Caco-2 (cell line): Measurements from ENCODE around the gene CCL2. TPM values are rescaled to one million over a fixed set of nuclear protein-coding genes. Genes with fewer than 3 reads are reported as not detected.
"Not testable (repeated sequence)": the region's sequence is repeated elsewhere in the genome, so short reads cannot be mapped to it uniquely, and the experiment has no call there.

Source experiments
- BruUV-seq: library from RNA; stranded (reverse); fragments of 400-500 nt; replicated peaks from 2 replicates; lab custom pipeline; 2021; lab: Mats Ljungman, UMichigan
- CTCF ChIA-PET: fragments of 300-600 bp; sonication (Branson Sonifier 250); formaldehyde crosslinking; loops from one replicate; lab custom pipeline; 2022; ENCODE audit warnings: antibody characterized with exemption; lab: Charles Lee
- POLR2A ChIA-PET: fragments of 300-600 bp; sonication (Branson Sonifier 250); formaldehyde crosslinking; loops from one replicate; lab custom pipeline; 2022; ENCODE audit warnings: antibody characterized with exemption; lab: Charles Lee
- DNase-seq, 2 experiments: peaks; one replicate each; pipeline versions ENCODE4 v3.0.0 to v3.0.0-alpha.2; 2020 to 2022
- H3K27me3 ChIP-seq: replicated peaks from 2 replicates; pipeline ENCODE4 v1.6.0; 2011; ENCODE audit warnings: low read length; ENCODE audit not compliant: control insufficient read depth, insufficient read depth
- H3K36me3 ChIP-seq: 2 replicates; pipeline ENCODE4 v1.5.1; 2011; ENCODE audit warnings: low read length; ENCODE audit not compliant: control insufficient read depth, insufficient read depth
- H3K4me1 ChIP-seq: fragments of 250-450 bp; sonication (Bioruptor Pico); 2 replicates; pipeline ENCODE4 v1.5.1; 2020; ENCODE audit warnings: mild to moderate bottlenecking
- H3K4me3 ChIP-seq: 2 replicates; pipeline ENCODE4 v1.5.1; 2011; ENCODE audit warnings: low read depth, mild to moderate bottlenecking, control low read depth, low read length
- H3K9me3 ChIP-seq: fragments of 250-450 bp; sonication (Bioruptor Pico); 2 replicates; pipeline ENCODE4 v1.5.1; 2020; ENCODE audit warnings: mild to moderate bottlenecking, moderate library complexity
- H3K27ac Mint-ChIP-seq: one replicate; pipeline ENCODE4 v1.8.0; 2022; ENCODE audit warnings: mixed read lengths; ENCODE audit not compliant: unreplicated experiment
- H3K27me3 Mint-ChIP-seq: one replicate; pipeline ENCODE4 v1.8.0; 2022; ENCODE audit warnings: mixed read lengths; ENCODE audit not compliant: insufficient read depth, unreplicated experiment
- H3K36me3 Mint-ChIP-seq: one replicate; pipeline ENCODE4 v1.8.0; 2022; ENCODE audit warnings: mild to moderate bottlenecking, mixed read lengths; ENCODE audit not compliant: insufficient read depth, unreplicated experiment
- H3K4me1 Mint-ChIP-seq: one replicate; pipeline ENCODE4 v1.8.0; 2022; ENCODE audit warnings: low read depth, mixed read lengths; ENCODE audit not compliant: unreplicated experiment
- H3K4me3 Mint-ChIP-seq: one replicate; pipeline ENCODE4 v1.8.0; 2022; ENCODE audit warnings: mild to moderate bottlenecking, moderate library complexity, mixed read lengths; ENCODE audit not compliant: unreplicated experiment
- H3K9me3 Mint-ChIP-seq: one replicate; pipeline ENCODE4 v1.8.0; 2022; ENCODE audit warnings: mixed read lengths; ENCODE audit not compliant: unreplicated experiment
- intact Hi-C: fragments of 100-400 bp; cut with micrococcal nuclease; formaldehyde crosslinking; loops from one replicate; pipeline ENCODE4 v1.10.0; 2022; ENCODE audit not compliant: unreplicated experiment
- total RNA-seq: library from RNA; stranded (reverse); gene quantifications from 2 replicates; pipeline ENCODE4 v1.2.3, GENCODE V29; 2022
- TF ChIP-seq, protein P1 (sequence below), 2 experiments: fragments of 200-600 bp in 1 of 2; IDR thresholded peaks; 1 replicate in 1 of 2; 2 replicates in 1 of 2; pipeline versions ENCODE4 v1.5.1 to v1.8.0; 2011 to 2022; ENCODE audit warnings: antibody characterized with exemption in 1 of 2, control low read depth in 1 of 2, inconsistent platforms in 1 of 2, low read depth in 1 of 2, low read length in 1 of 2, mild to moderate bottlenecking in 1 of 2, moderate library complexity in 1 of 2; ENCODE audit not compliant: insufficient read depth in 1 of 2, severe bottlenecking in 1 of 2, unreplicated experiment in 1 of 2

Gene CCL2
- total RNA-seq, 1 experiment from 2014 or later, result not detected

DNA sequence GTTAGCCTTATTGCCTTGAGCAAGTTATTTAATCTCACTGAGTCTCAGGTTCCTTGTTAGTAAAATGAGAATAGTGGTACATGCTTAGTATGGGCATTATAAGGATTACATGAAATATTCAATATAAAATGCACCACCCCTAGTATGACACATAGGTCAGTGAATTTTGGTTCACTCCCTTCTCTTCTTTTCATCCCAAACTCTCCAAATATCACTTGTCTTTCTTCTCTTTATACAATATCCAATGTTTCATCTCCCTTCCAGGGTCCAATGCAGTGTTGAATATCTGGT lies 28.4 kb upstream of the CCL2 start:
- BruUV-seq, result no TSS peak
- CTCF ChIA-PET, result no interaction called here
- TF ChIP-seq, protein P1, sequence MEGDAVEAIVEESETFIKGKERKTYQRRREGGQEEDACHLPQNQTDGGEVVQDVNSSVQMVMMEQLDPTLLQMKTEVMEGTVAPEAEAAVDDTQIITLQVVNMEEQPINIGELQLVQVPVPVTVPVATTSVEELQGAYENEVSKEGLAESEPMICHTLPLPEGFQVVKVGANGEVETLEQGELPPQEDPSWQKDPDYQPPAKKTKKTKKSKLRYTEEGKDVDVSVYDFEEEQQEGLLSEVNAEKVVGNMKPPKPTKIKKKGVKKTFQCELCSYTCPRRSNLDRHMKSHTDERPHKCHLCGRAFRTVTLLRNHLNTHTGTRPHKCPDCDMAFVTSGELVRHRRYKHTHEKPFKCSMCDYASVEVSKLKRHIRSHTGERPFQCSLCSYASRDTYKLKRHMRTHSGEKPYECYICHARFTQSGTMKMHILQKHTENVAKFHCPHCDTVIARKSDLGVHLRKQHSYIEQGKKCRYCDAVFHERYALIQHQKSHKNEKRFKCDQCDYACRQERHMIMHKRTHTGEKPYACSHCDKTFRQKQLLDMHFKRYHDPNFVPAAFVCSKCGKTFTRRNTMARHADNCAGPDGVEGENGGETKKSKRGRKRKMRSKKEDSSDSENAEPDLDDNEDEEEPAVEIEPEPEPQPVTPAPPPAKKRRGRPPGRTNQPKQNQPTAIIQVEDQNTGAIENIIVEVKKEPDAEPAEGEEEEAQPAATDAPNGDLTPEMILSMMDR (IDR thresholded peaks at IDR 0.05; ENCODE audit: insufficient read depth in 1 of 2, low read depth in 1 of 2, low read length in 1 of 2, severe bottlenecking in 1 of 2, unreplicated experiment in 1 of 2), result no peak
- POLR2A ChIA-PET, result no interaction called here
- DNase-seq, result no peak
- no peak overlapping the region for H3K27ac Mint-ChIP-seq
- H3K4me1 ChIP-seq, result no peaks in the 10 kb centered on the region
- intact Hi-C loops, result no loop called here
- peaks cover 5% of the 10 kb centered on the region for H3K27me3 Mint-ChIP-seq
- H3K9me3 ChIP-seq, result peaks cover 11% of the 10 kb centered on the region; the same call in 1 of the 2 replicates
- H3K36me3 ChIP-seq, result no peaks in the 10 kb centered on the region
- no peaks in the 10 kb centered on the region for H3K27me3 ChIP-seq
- no peaks in the 10 kb centered on the region for H3K36me3 Mint-ChIP-seq
- H3K4me3 ChIP-seq, result no peak overlapping the region
- no peaks in the 10 kb centered on the region for H3K4me1 Mint-ChIP-seq
- H3K9me3 Mint-ChIP-seq, result peaks cover 23% of the 10 kb centered on the region
- no peak overlapping the region for H3K4me3 Mint-ChIP-seq

DNA sequence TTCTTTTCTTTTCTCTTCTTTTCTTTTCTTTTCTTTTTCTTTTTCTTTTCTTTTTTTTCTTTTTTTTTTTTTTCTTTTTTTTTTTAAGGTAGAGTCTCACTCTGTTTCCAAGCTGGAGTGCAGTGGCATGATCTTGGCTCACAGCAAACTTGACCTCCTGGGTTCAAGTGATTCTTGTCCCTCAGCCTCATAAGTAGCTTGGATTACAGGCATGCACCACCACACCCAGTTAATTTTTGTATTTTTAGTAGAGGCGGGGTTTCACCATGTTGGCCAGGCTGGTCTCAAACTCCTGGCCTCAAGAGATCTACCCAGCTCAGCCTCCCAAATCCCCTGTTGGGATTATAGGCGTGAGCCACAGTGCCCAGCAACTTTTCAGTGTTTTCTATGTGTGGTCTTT lies 27.8 kb upstream of the CCL2 start:
- CTCF ChIA-PET, H3K27ac Mint-ChIP-seq, H3K4me3 Mint-ChIP-seq, H3K27me3 Mint-ChIP-seq, H3K4me1 Mint-ChIP-seq, BruUV-seq, intact Hi-C loops, H3K36me3 Mint-ChIP-seq, DNase-seq, H3K4me1 ChIP-seq, H3K4me3 ChIP-seq, H3K36me3 ChIP-seq, POLR2A ChIA-PET, H3K27me3 ChIP-seq: not testable (repeated sequence)
- peaks cover 23% of the 10 kb centered on the region for H3K9me3 Mint-ChIP-seq
- peaks cover 11% of the 10 kb centered on the region; the same call in 1 of the 2 replicates for H3K9me3 ChIP-seq

DNA sequence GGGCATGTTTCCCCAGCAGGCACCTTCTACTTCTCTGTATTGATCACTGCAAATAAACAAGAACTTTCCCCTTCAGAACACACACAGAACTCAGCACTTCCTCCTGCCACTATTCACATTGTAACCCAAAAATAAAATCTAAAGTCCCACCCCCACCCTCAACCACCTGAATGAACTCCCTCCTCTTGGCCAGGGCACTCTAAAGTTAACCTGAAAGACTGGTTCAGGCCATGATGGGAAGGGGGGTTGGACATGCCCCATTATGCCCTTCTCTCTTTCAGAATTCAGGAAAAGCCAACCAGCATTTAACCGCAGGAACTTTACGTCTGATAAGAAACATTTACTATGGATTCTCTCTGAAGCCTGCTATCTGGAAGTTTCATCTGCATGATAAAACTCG lies 27.4 kb upstream of the CCL2 start:
- H3K4me3 ChIP-seq, result no peak overlapping the region
- no peak overlapping the region for H3K27ac Mint-ChIP-seq
- H3K4me1 Mint-ChIP-seq, result no peaks in the 10 kb centered on the region
- no peaks in the 10 kb centered on the region for H3K4me1 ChIP-seq
- CTCF ChIA-PET, result no interaction called here
- peaks cover 5% of the 10 kb centered on the region for H3K27me3 Mint-ChIP-seq
- no TSS peak for BruUV-seq
- DNase-seq, result no peak
- TF ChIP-seq, protein P1 (IDR thresholded peaks at IDR 0.05; ENCODE audit: insufficient read depth in 1 of 2, low read depth in 1 of 2, low read length in 1 of 2, severe bottlenecking in 1 of 2, unreplicated experiment in 1 of 2), result no peak
- POLR2A ChIA-PET, result no interaction called here
- H3K36me3 ChIP-seq, result no peaks in the 10 kb centered on the region
- peaks cover 23% of the 10 kb centered on the region for H3K9me3 Mint-ChIP-seq
- H3K4me3 Mint-ChIP-seq, result no peak overlapping the region
- peaks cover 11% of the 10 kb centered on the region; the same call in 1 of the 2 replicates for H3K9me3 ChIP-seq
- H3K27me3 ChIP-seq, result no peaks in the 10 kb centered on the region
- no peaks in the 10 kb centered on the region for H3K36me3 Mint-ChIP-seq
- intact Hi-C loops, result no loop called here

DNA sequence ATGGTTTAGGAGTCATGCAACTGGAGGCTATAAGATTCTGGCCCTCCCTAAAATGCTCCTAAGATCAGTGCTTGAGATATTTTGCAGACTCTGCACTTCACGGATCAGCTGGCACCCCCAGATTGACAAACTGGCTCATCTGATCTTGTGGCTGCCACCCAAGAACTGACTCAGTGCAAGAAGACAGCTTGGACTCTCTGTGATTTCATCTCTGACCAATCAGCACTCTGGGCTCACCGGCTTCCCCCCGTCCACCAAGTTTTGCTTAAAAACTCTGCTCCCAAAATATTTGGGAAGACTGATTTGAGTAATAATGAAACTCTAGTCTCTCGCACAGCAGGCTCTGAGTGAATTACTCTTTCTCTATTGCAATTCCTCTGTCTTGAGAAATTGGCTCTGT lies 26.3 kb upstream of the CCL2 start:
- Mint-ChIP-seq H3K27me3 (peaks cover 6% of the 10 kb centered on the region), H3K4me1 (no peaks in the 10 kb centered on the region), H3K27ac (no peak overlapping the region), H3K4me3 (no peak overlapping the region), H3K9me3 (peaks cover 23% of the 10 kb centered on the region), H3K36me3 (no peaks in the 10 kb centered on the region)
- intact Hi-C loops, result no loop called here
- ChIA-PET CTCF (no interaction called here), POLR2A (no interaction called here)
- Histone ChIP-seq H3K36me3 (no peaks in the 10 kb centered on the region), H3K27me3 (no peaks in the 10 kb centered on the region), H3K4me1 (no peaks in the 10 kb centered on the region), H3K4me3 (no peak overlapping the region), H3K9me3 (peaks cover 11% of the 10 kb centered on the region; the same call in 1 of the 2 replicates)
- DNase-seq, result no peak
- TF ChIP-seq, protein P1 (IDR thresholded peaks at IDR 0.05; ENCODE audit: insufficient read depth in 1 of 2, low read depth in 1 of 2, low read length in 1 of 2, severe bottlenecking in 1 of 2, unreplicated experiment in 1 of 2), result no peak
- BruUV-seq, result no TSS peak
